ENCODE measurements around the gene AFF3. TPM values are rescaled to one million over a fixed set of nuclear protein-coding genes. Genes with fewer than 3 reads are reported as not detected.

Gene AFF3
- total RNA-seq, 5 donors from 2014 or later (not counting 1 experiment from before 2014, with no cell fraction given): 9.9 to 23.5 (median 11.5) TPM

- H3K4me3 ChIP-seq (ENCODE audit: control insufficient read depth in 1 of 2, extremely low read depth in 1 of 2, low read length in 1 of 2): no peak overlapping the region
- no peak overlapping the region for H3K4me3 Mint-ChIP-seq
- POLR2A ChIA-PET: no interaction called here
- no peaks in the 10 kb centered on the region for H3K4me1 ChIP-seq (ENCODE audit: control insufficient read depth in 1 of 2, extremely low read depth in 1 of 2, insufficient read depth in 2 of 2, low read length in 2 of 2)
- H3K36me3 ChIP-seq (ENCODE audit: control insufficient read depth in 2 of 2, extremely low read depth in 1 of 2, insufficient read depth in 1 of 2, low read length in 1 of 2): no peaks in the 10 kb centered on the region
- H3K36me3 Mint-ChIP-seq: peaks cover 13% of the 10 kb centered on the region
- no peak for DNase-seq
- no peak overlapping the region for H3K27ac ChIP-seq (ENCODE audit: low read length)
- peaks cover 2 to 13% (median 12%) of the 10 kb centered on the region in 3 donors for H3K9me3 Mint-ChIP-seq
- CTCF ChIA-PET: no interaction called here
- ATAC-seq (replicated peaks in 1 of 4): no peak
- H3K27me3 ChIP-seq (replicated peaks in 1 of 2; ENCODE audit: control insufficient read depth in 2 of 2, extremely low read depth in 1 of 2, insufficient read depth in 2 of 2, low read length in 1 of 2): no peaks in the 10 kb centered on the region
- no peak overlapping the region for H3K27ac Mint-ChIP-seq
- 94% methylated on average over 5 of the region's 8 CpGs for WGBS (ENCODE audit: insufficient coverage)
- no peaks in the 10 kb centered on the region for H3K4me1 Mint-ChIP-seq
- H3K9me3 ChIP-seq: no peaks in the 10 kb centered on the region
- no peaks in the 10 kb centered on the region for H3K27me3 Mint-ChIP-seq
Observed at GRCh38 chr2:99784282-99784681, 358.1 kb downstream of the AFF3 start.

- CTCF ChIA-PET: no interaction called here
- POLR2A ChIA-PET: no interaction called here
- peaks cover 21% of the 10 kb centered on the region for H3K36me3 Mint-ChIP-seq
- 89% methylated on average over 5 of the region's 5 CpGs for WGBS (ENCODE audit: insufficient coverage)
- Histone ChIP-seq H3K27me3 (replicated peaks in 1 of 2; ENCODE audit: control insufficient read depth in 2 of 2, extremely low read depth in 1 of 2, insufficient read depth in 2 of 2, low read length in 1 of 2) (no peaks in the 10 kb centered on the region), H3K4me1 (ENCODE audit: control insufficient read depth in 1 of 2, extremely low read depth in 1 of 2, insufficient read depth in 2 of 2, low read length in 2 of 2) (no peaks in the 10 kb centered on the region), H3K9me3 (no peaks in the 10 kb centered on the region), H3K36me3 (ENCODE audit: control insufficient read depth in 2 of 2, extremely low read depth in 1 of 2, insufficient read depth in 1 of 2, low read length in 1 of 2) (no peaks in the 10 kb centered on the region), H3K4me3 (ENCODE audit: control insufficient read depth in 1 of 2, extremely low read depth in 1 of 2, low read length in 1 of 2) (no peak overlapping the region), H3K27ac (ENCODE audit: low read length) (no peak overlapping the region)
- no peak for ATAC-seq (replicated peaks in 1 of 4)
- no peaks in the 10 kb centered on the region for H3K4me1 Mint-ChIP-seq
- no peak overlapping the region for H3K27ac Mint-ChIP-seq
- no peak for DNase-seq
- H3K27me3 Mint-ChIP-seq: no peaks in the 10 kb centered on the region
- peaks cover 7 to 23% (median 23%) of the 10 kb centered on the region in 3 donors for H3K9me3 Mint-ChIP-seq
- H3K4me3 Mint-ChIP-seq: no peak overlapping the region
Observed at GRCh38 chr2:99780276-99780675, 362.1 kb downstream of the AFF3 start.

- Histone ChIP-seq H3K9me3 (no peaks in the 10 kb centered on the region), H3K27ac (ENCODE audit: low read length) (no peak overlapping the region), H3K4me3 (ENCODE audit: control insufficient read depth in 1 of 2, extremely low read depth in 1 of 2, low read length in 1 of 2) (no peak overlapping the region), H3K4me1 (ENCODE audit: control insufficient read depth in 1 of 2, extremely low read depth in 1 of 2, insufficient read depth in 2 of 2, low read length in 2 of 2) (no peaks in the 10 kb centered on the region), H3K36me3 (ENCODE audit: control insufficient read depth in 2 of 2, extremely low read depth in 1 of 2, insufficient read depth in 1 of 2, low read length in 1 of 2) (no peaks in the 10 kb centered on the region), H3K27me3 (replicated peaks in 1 of 2; ENCODE audit: control insufficient read depth in 2 of 2, extremely low read depth in 1 of 2, insufficient read depth in 2 of 2, low read length in 1 of 2) (no peaks in the 10 kb centered on the region)
- DNase-seq (no peak), ATAC-seq (replicated peaks in 1 of 4) (no peak)
- Mint-ChIP-seq H3K4me3 (no peak overlapping the region), H3K27me3 (no peaks in the 10 kb centered on the region), H3K27ac (no peak overlapping the region), H3K9me3 (peaks cover 7 to 25% (median 23%) of the 10 kb centered on the region in 3 donors), H3K36me3 (peaks cover 21% of the 10 kb centered on the region), H3K4me1 (no peaks in the 10 kb centered on the region)
- WGBS (ENCODE audit: insufficient coverage): no CpG with 5 or more reads among the region's 4 CpGs
- CTCF ChIA-PET: no interaction called here
- POLR2A ChIA-PET: no interaction called here
Observed at GRCh38 chr2:99779276-99779675, 363.1 kb downstream of the AFF3 start.

DNA sequence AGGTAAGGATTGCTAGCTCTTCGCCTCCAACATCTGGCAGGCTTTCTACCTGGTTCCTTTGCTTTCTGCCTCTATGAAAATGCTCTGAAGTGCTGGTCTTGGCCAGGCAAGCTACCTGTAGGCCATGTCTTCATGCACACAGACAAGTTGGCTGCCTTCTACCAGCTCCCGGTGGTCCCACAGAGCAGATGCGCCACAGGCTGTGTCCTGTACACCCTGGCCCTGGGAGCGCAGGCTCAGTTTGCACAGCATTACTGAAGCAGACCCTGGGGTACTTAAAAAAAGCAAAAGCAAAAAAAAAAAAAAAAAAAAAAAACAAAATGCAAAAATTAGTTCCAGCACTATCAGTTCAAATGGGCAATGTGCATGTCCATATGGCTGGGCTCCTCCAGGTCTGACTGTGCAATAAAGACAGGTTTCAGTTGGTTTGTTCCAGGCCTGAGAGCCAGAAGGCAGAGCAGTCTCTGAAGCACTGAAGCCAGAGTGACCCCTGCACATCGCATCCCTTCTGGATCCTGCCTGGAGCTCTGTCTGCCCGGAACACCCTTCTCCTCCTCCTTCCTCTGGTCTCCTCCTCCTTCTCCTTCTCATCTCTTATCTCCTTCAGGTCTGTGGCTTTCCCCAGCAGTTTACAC, 364.6 kb downstream of the AFF3 start:
- Mint-ChIP-seq H3K4me3 (no peak overlapping the region), H3K9me3 (peaks cover 7 to 27% (median 23%) of the 10 kb centered on the region in 3 donors), H3K27me3 (peaks cover 0 to 3% of the 10 kb centered on the region in 2 donors), H3K4me1 (peaks cover 0 to 5% (median 0%) of the 10 kb centered on the region in 3 donors), H3K36me3 (peaks cover 21% of the 10 kb centered on the region), H3K27ac (no peak overlapping the region)
- Histone ChIP-seq H3K4me1 (ENCODE audit: control insufficient read depth in 1 of 2, extremely low read depth in 1 of 2, insufficient read depth in 2 of 2, low read length in 2 of 2) (no peaks in the 10 kb centered on the region), H3K36me3 (ENCODE audit: control insufficient read depth in 2 of 2, extremely low read depth in 1 of 2, insufficient read depth in 1 of 2, low read length in 1 of 2) (no peaks in the 10 kb centered on the region), H3K27ac (ENCODE audit: low read length) (no peak overlapping the region), H3K9me3 (no peaks in the 10 kb centered on the region), H3K27me3 (replicated peaks in 1 of 2; ENCODE audit: control insufficient read depth in 2 of 2, extremely low read depth in 1 of 2, insufficient read depth in 2 of 2, low read length in 1 of 2) (no peaks in the 10 kb centered on the region), H3K4me3 (ENCODE audit: control insufficient read depth in 1 of 2, extremely low read depth in 1 of 2, low read length in 1 of 2) (no peak overlapping the region)
- ChIA-PET POLR2A (no interaction called here), CTCF (no interaction called here)
- ATAC-seq (replicated peaks in 1 of 4) (no peak), DNase-seq (no peak)
- 100% methylated on average over 3 of the region's 6 CpGs for WGBS (ENCODE audit: insufficient coverage)

- ATAC-seq (replicated peaks in 1 of 4) (peak in 1 of 4 experiments; percentile 11), DNase-seq (no peak)
- peaks cover 21% of the 10 kb centered on the region for H3K36me3 Mint-ChIP-seq
- H3K27ac Mint-ChIP-seq: no peak overlapping the region
- Histone ChIP-seq H3K27ac (ENCODE audit: low read length) (no peak overlapping the region), H3K4me1 (ENCODE audit: control insufficient read depth in 1 of 2, extremely low read depth in 1 of 2, insufficient read depth in 2 of 2, low read length in 2 of 2) (no peaks in the 10 kb centered on the region), H3K27me3 (replicated peaks in 1 of 2; ENCODE audit: control insufficient read depth in 2 of 2, extremely low read depth in 1 of 2, insufficient read depth in 2 of 2, low read length in 1 of 2) (no peaks in the 10 kb centered on the region), H3K36me3 (ENCODE audit: control insufficient read depth in 2 of 2, extremely low read depth in 1 of 2, insufficient read depth in 1 of 2, low read length in 1 of 2) (no peaks in the 10 kb centered on the region), H3K4me3 (ENCODE audit: control insufficient read depth in 1 of 2, extremely low read depth in 1 of 2, low read length in 1 of 2) (no peak overlapping the region), H3K9me3 (no peaks in the 10 kb centered on the region)
- ChIA-PET CTCF (interaction anchor here in 1 of 2 donors (0.5 kb wide), 1 partner anchor 468 kb away, joined by 3 read pairs; no protein-coding TSS in a partner anchor), POLR2A (no interaction called here)
- H3K27me3 Mint-ChIP-seq: peaks cover 0 to 3% of the 10 kb centered on the region in 2 donors
- H3K4me1 Mint-ChIP-seq: peaks cover 0 to 5% (median 0%) of the 10 kb centered on the region in 3 donors
- H3K9me3 Mint-ChIP-seq: peaks cover 7 to 27% (median 23%) of the 10 kb centered on the region in 3 donors
- H3K4me3 Mint-ChIP-seq: no peak overlapping the region
- 100% methylated on average over 4 of the region's 8 CpGs for WGBS (ENCODE audit: insufficient coverage)
Observed at GRCh38 chr2:99776906-99777646, 365.3 kb downstream of the AFF3 start.

DNA sequence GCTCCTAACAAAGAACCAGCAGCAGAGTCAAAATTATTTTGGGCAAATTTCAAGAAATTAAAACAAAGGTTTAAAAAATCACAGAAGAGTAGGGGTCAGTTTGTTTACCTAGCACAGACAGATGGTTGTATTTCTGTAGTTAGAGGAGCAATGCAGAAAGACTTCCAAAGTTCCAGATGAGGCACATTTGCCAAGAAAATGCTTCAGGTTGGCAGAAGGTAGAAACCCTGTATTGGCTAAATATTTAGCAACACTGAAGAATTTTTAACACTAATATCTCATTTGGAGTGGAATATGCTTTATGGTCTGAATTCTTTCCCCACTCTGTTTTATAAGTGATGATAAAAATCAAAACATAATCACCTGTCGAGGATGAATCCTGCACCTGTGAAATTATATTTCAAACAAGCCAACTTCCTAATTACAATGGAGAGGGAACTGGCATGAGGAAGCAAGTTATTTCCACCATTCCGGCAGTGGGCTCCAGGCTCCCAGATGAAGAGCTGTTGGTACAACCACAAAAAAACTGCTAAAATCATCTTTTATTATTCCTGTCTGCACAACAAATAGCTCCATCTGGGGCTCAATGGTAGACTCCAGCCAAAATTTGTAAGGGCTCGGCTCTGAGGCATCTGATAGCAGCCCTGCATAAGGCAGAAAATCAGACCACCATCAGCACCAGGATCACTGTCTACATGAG, 366.0 kb downstream of the AFF3 start:
- Histone ChIP-seq H3K4me1 (ENCODE audit: control insufficient read depth in 1 of 2, extremely low read depth in 1 of 2, insufficient read depth in 2 of 2, low read length in 2 of 2) (no peaks in the 10 kb centered on the region), H3K9me3 (no peaks in the 10 kb centered on the region), H3K27me3 (replicated peaks in 1 of 2; ENCODE audit: control insufficient read depth in 2 of 2, extremely low read depth in 1 of 2, insufficient read depth in 2 of 2, low read length in 1 of 2) (no peaks in the 10 kb centered on the region), H3K4me3 (ENCODE audit: control insufficient read depth in 1 of 2, extremely low read depth in 1 of 2, low read length in 1 of 2) (no peak overlapping the region), H3K27ac (ENCODE audit: low read length) (no peak overlapping the region), H3K36me3 (ENCODE audit: control insufficient read depth in 2 of 2, extremely low read depth in 1 of 2, insufficient read depth in 1 of 2, low read length in 1 of 2) (no peaks in the 10 kb centered on the region)
- Mint-ChIP-seq H3K4me1 (peaks cover 0 to 5% (median 0%) of the 10 kb centered on the region in 3 donors), H3K27ac (no peak overlapping the region), H3K36me3 (peaks cover 21% of the 10 kb centered on the region), H3K27me3 (peaks cover 0 to 3% of the 10 kb centered on the region in 2 donors), H3K9me3 (peaks cover 7 to 27% (median 23%) of the 10 kb centered on the region in 3 donors), H3K4me3 (no peak overlapping the region)
- no peak for DNase-seq
- no peak for ATAC-seq (replicated peaks in 1 of 4)
- POLR2A ChIA-PET: no interaction called here
- WGBS (ENCODE audit: insufficient coverage): 60% methylated on average over 1 of the region's 3 CpGs
- CTCF ChIA-PET: interaction anchor here in 1 of 2 donors (0.5 kb wide), 1 partner anchor 469 kb away, joined by 3 read pairs; no protein-coding TSS in a partner anchor

Measured in T-cell (primary cell).